Heart right ventricle (tissue), 16 donors: ENCODE measurements around the gene EDAR. TPM values are rescaled to one million over a fixed set of nuclear protein-coding genes. Genes with fewer than 3 reads are reported as not detected.

Source experiments
- ATAC-seq, 8 donors: fragments of 200-7000 bp; cut with Tn5 transposase; one replicate each; pipeline ENCODE4 v1.9.1; 2020; ENCODE audit warnings: mild to moderate bottlenecking in 8 of 8, moderate library complexity in 8 of 8, moderate number of reproducible peaks in 1 of 8
- DNase-seq, 2 donors: peaks; one replicate each; pipeline ENCODE4 v3.0.0-alpha.2; 2020
- H3K27ac ChIP-seq, 10 donors: fragments of 200-600 bp; sonication (generic) in 2 of 10; one replicate each; pipeline versions ENCODE4 v1.5.0 to v1.8.0; 2020 to 2022; ENCODE audit warnings: mild to moderate bottlenecking in 3 of 10
- H3K27me3 ChIP-seq, 7 donors: fragments of 200-600 bp; one replicate each; pipeline ENCODE4 v1.8.0; 2021 to 2022; ENCODE audit warnings: mild to moderate bottlenecking in 2 of 7
- H3K36me3 ChIP-seq, 9 donors: fragments of 200-600 bp; sonication (generic) in 1 of 9; one replicate each; pipeline versions ENCODE4 v1.5.0 to v1.8.0; 2020 to 2022; ENCODE audit warnings: mild to moderate bottlenecking in 2 of 9
- H3K4me1 ChIP-seq, 9 donors: fragments of 200-600 bp; sonication (generic) in 1 of 9; one replicate each; pipeline versions ENCODE4 v1.5.0 to v1.8.0; 2020 to 2022; ENCODE audit warnings: mild to moderate bottlenecking in 4 of 9
- H3K4me3 ChIP-seq, 10 donors: fragments of 200-600 bp; sonication (generic) in 2 of 10; one replicate each; pipeline versions ENCODE4 v1.5.0 to v1.8.0; 2020 to 2022; ENCODE audit warnings: mild to moderate bottlenecking in 7 of 10, moderate library complexity in 2 of 10
- H3K9me3 ChIP-seq, 11 donors: fragments of 200-600 bp in 10 of 11; sonication (generic) in 2 of 11; one replicate each; pipeline versions ENCODE4 v1.5.0 to v1.8.0; 2013 to 2022; ENCODE audit warnings: mild to moderate bottlenecking in 2 of 11, control low read depth in 1 of 11, moderate library complexity in 1 of 11
- WGBS, 2 donors: extraction: QIAGEN DNeasy Blood & Tissue Kit; methylation state at CpG; one replicate each; pipeline ENCODE4 v1.1.7; 2013; ENCODE audit warnings: inconsistent platforms in 1 of 2; 5-methylcytosine and 5-hydroxymethylcytosine counted together
- intact Hi-C, 10 donors: fragments of 100-400 bp; cut with DNase I; formaldehyde crosslinking; loops; one replicate each; pipeline versions ENCODE4 v1.11.1 to v1.14.2; 2022
- polyA plus RNA-seq, 2 donors: library from polyadenylated mRNA; stranded (reverse); fragments of 200-250 nt; gene quantifications; one replicate each; pipeline ENCODE4 v1.2.3, GENCODE V29; 2013
- total RNA-seq, 10 donors: library from RNA; stranded (reverse); fragmentation: NEBNext Ultra II Directional in 3 of 10; extraction: Animal tissue kit (Norgen Biotek cat#: 25700) in 3 of 10; gene quantifications; one replicate each; pipeline versions ENCODE4 v1.2.1 to v1.2.4, GENCODE V29; 2021 to 2023
- TF ChIP-seq, protein P1 (sequence below), 9 donors: fragments of 200-600 bp; sonication (generic) in 2 of 9; IDR thresholded peaks; one replicate each; pipeline versions ENCODE4 v1.5.0 to v1.8.0; 2021 to 2022; ENCODE audit warnings: antibody characterized with exemption in 9 of 9, mild to moderate bottlenecking in 5 of 9, moderate library complexity in 1 of 9
- donor health status: Arrhythmogenic right ventricular cardiomyopathy.
- donor health status: ischemic (EF 13 %, LVEDD 7.1; RV severe dilation, severe dysfunction).
- donor health status: healthy with polysubstance abuse.
- donor health status: DM: no; HTN: yes; CAD: no.
- donor health status: DM: no; HTN: no; CAD: no.
- donor health status: ischemic (EF 25% LVEDD 6.9; RV normal size, moderate dysfunction).
- donor health status: ischemic (EF 25% LVEDD 5.7; RV mildly dilated, moderate dysfunction).
- donor health status: healthy.
- donor health status: DM: yes; HTN: yes; CAD: no.
- donor health status: Ischemic cardiomyopathy.
- donor health status: ischemic (EF 35%, LVEDD 5.7; RV mildly dilated, moderate dysfunction).
- donor health status: nonischemic (EF 11% LVEDD 7.7; RV severe dilation, severe dysfunction).
- donor health status: DM: yes; HTN: yes; CAD: no.
- donor health status: PGD.
- donor health status: ischemic (EF 29% LVEDD 5.4; RV normal size, mild dysfunction).
- donor health status: nonischemic (EF 23%, LVEDD 6.1; RV moderate dilation, normal function).

Gene EDAR
- total and polyA plus RNA-seq, 12 donors = 0.07 to 0.34 TPM; not detected in 10

DNA sequence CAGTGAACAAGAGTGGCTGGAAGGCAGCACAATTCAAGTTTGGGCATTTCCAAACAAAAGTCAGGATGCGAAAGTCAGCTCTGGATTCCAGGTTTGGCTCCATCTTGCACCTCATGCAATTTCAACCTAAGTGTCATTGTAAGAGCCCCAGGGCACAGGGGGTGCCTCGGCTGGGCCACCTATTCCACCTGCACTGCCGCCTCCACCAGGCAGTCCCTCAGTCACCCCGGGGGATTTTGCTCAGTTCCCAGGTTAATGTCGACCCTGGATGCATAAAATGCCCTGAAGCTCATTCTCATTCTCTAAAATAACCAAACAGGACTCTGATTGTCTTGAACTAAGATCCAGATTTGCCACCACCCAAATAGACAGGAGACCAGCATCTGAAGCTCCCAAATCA is 77.6 kb downstream of the EDAR start:
- DNase-seq = no peak
- ATAC-seq = no peak
- Histone ChIP-seq H3K4me1 (no peaks in the 10 kb centered on the region), H3K36me3 (no peaks in the 10 kb centered on the region), H3K27ac (no peak overlapping the region), H3K4me3 (no peak overlapping the region), H3K9me3 (no peaks in the 10 kb centered on the region), H3K27me3 (peaks cover 0 to 5% (median 0%) of the 10 kb centered on the region in 7 donors)
- TF ChIP-seq, protein P1, sequence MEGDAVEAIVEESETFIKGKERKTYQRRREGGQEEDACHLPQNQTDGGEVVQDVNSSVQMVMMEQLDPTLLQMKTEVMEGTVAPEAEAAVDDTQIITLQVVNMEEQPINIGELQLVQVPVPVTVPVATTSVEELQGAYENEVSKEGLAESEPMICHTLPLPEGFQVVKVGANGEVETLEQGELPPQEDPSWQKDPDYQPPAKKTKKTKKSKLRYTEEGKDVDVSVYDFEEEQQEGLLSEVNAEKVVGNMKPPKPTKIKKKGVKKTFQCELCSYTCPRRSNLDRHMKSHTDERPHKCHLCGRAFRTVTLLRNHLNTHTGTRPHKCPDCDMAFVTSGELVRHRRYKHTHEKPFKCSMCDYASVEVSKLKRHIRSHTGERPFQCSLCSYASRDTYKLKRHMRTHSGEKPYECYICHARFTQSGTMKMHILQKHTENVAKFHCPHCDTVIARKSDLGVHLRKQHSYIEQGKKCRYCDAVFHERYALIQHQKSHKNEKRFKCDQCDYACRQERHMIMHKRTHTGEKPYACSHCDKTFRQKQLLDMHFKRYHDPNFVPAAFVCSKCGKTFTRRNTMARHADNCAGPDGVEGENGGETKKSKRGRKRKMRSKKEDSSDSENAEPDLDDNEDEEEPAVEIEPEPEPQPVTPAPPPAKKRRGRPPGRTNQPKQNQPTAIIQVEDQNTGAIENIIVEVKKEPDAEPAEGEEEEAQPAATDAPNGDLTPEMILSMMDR (IDR thresholded peaks at IDR 0.05) = no peak
- intact Hi-C loops = no loop called here
- WGBS, 2 donors = 88 to 92% methylated on average over 5 of the region's 5 CpGs

- TF ChIP-seq, protein P1 (IDR thresholded peaks at IDR 0.05) = no peak
- ATAC-seq = peak in 2 of 8 donors; percentile 42 to 62
Measured at GRCh38 chr2:108910541-108911396, 78.3 kb downstream of the EDAR start.

GRCh38 chr2:108910011-108910431 is 79.0 kb downstream of the EDAR start:
- intact Hi-C loops = no loop called here
- WGBS, 2 donors = 83 to 84% methylated on average over 12 of the region's 12 CpGs
- TF ChIP-seq, protein P1 (IDR thresholded peaks at IDR 0.05) = no peak
- H3K9me3 ChIP-seq = no peaks in the 10 kb centered on the region
- peaks cover 0 to 5% (median 0%) of the 10 kb centered on the region in 7 donors for H3K27me3 ChIP-seq
- ATAC-seq (no peak), DNase-seq (no peak)
- no peaks in the 10 kb centered on the region for H3K36me3 ChIP-seq
- no peak overlapping the region for H3K4me3 ChIP-seq
- peaks cover 0 to 9% (median 0%) of the 10 kb centered on the region in 9 donors for H3K4me1 ChIP-seq
- H3K27ac ChIP-seq = no peak overlapping the region

More at GRCh38 chr2:108910541-108911396, 78.3 kb downstream of the EDAR start:
- DNase-seq = no peak
- H3K27me3 ChIP-seq = peaks cover 0 to 5% (median 0%) of the 10 kb centered on the region in 7 donors
- H3K36me3 ChIP-seq = no peaks in the 10 kb centered on the region
- intact Hi-C loops = no loop called here
- no peak overlapping the region for H3K4me3 ChIP-seq
- no peak overlapping the region for H3K27ac ChIP-seq
- H3K9me3 ChIP-seq = no peaks in the 10 kb centered on the region
- H3K4me1 ChIP-seq = peaks cover 0 to 2% (median 0%) of the 10 kb centered on the region in 9 donors
- WGBS, 2 donors = 80 to 84% methylated on average over 18 to 20 of the region's 20 CpGs

GRCh38 chr2:108909275-108909823 is 79.7 kb downstream of the EDAR start:
- ATAC-seq = no peak
- intact Hi-C loops = no loop called here
- H3K4me1 ChIP-seq = peaks cover 0 to 10% (median 0%) of the 10 kb centered on the region in 9 donors
- no peaks in the 10 kb centered on the region for H3K9me3 ChIP-seq
- H3K36me3 ChIP-seq = no peaks in the 10 kb centered on the region
- WGBS, 2 donors = 87 to 89% methylated on average over 9 of the region's 9 CpGs
- peaks cover 0 to 5% (median 0%) of the 10 kb centered on the region in 7 donors for H3K27me3 ChIP-seq
- H3K4me3 ChIP-seq = no peak overlapping the region
- DNase-seq = no peak
- no peak overlapping the region for H3K27ac ChIP-seq
- TF ChIP-seq, protein P1 (IDR thresholded peaks at IDR 0.05) = no peak
